Ishikawa (cell line): ENCODE data around the gene TRAPPC3.

Experiments
- EGR1 ChIP-seq: IDR thresholded peaks from 2 replicates; pipeline ENCODE4 v1.6.1; 2012
- TAF1 ChIP-seq: IDR thresholded peaks from 2 replicates; pipeline ENCODE4 v1.6.1; 2012; ENCODE audit warnings: low read depth, mild to moderate bottlenecking
- YY1 ChIP-seq: IDR thresholded peaks from 2 replicates; pipeline ENCODE4 v1.6.1; 2012; ENCODE audit warnings: low read depth

GRCh38 chr1:36123356-36123755 lies 25.9 kb downstream of the TRAPPC3 start:
- TF ChIP-seq TAF1 (no peak), YY1 (no peak), EGR1 (no peak)
